ENCODE data around the gene ARSK. TPM values are rescaled to one million over a fixed set of nuclear protein-coding genes. Genes with fewer than 3 reads are reported as not detected.
"Not testable (repeated sequence)": the region's sequence is repeated elsewhere in the genome, so short reads cannot be mapped to it uniquely, and the experiment has no call there.

Gene ARSK
- total RNA-seq, 1 experiment from 2014 or later: 11.0 TPM

GRCh38 chr5:95641741-95642220 is 86.9 kb downstream of the ARSK start:
- in situ Hi-C loops (cut with HindIII; ENCODE audit: low sequenced_read_pairs): no loop called here
- DNase-seq (ENCODE audit: low spot score): no peak

- in situ Hi-C loops (cut with HindIII; ENCODE audit: low sequenced_read_pairs): no loop called here
- no peak for DNase-seq (ENCODE audit: low spot score)
These were observed 88.3 kb downstream of the ARSK start for GRCh38 chr5:95643152-95643551.

- in situ Hi-C loops (cut with HindIII; ENCODE audit: low sequenced_read_pairs): no loop called here
- peak; percentile 78 for DNase-seq (ENCODE audit: low spot score)
These were observed 89.6 kb downstream of the ARSK start for GRCh38 chr5:95644351-95645042.

GRCh38 chr5:95646226-95646568 is 91.3 kb downstream of the ARSK start:
- in situ Hi-C loops (cut with HindIII; ENCODE audit: low sequenced_read_pairs); DNase-seq (ENCODE audit: low spot score): not testable (repeated sequence)

- in situ Hi-C loops (cut with HindIII; ENCODE audit: low sequenced_read_pairs): no loop called here
These were observed 91.9 kb downstream of the ARSK start, which contains the start of gene RFESD for GRCh38 chr5:95646569-95647431. Gene RFESD, plus strand, starts transcription at chr5:95646777. Its CDS starts 5,495 bp downstream, at chr5:95652272.

GRCh38 chr5:95647886-95648860 is 93.3 kb downstream of the ARSK start:
- peak; percentile 26 for DNase-seq (ENCODE audit: low spot score)
- in situ Hi-C loops (cut with HindIII; ENCODE audit: low sequenced_read_pairs): no loop called here

More at GRCh38 chr5:95646569-95647431, 91.9 kb downstream of the ARSK start, which contains the start of gene RFESD:
- DNase-seq (ENCODE audit: low spot score): peak; percentile 92

GRCh38 chr5:95649274-95649673 is 94.4 kb downstream of the ARSK start:
- in situ Hi-C loops (cut with HindIII; ENCODE audit: low sequenced_read_pairs): no loop called here
- DNase-seq (ENCODE audit: low spot score): no peak

- in situ Hi-C loops (cut with HindIII; ENCODE audit: low sequenced_read_pairs): no loop called here
- DNase-seq (ENCODE audit: low spot score): no peak
These were observed 95.1 kb downstream of the ARSK start for GRCh38 chr5:95649842-95650620.

GRCh38 chr5:95652849-95653248 is 97.9 kb downstream of the ARSK start:
- in situ Hi-C loops (cut with HindIII; ENCODE audit: low sequenced_read_pairs): no loop called here
- no peak for DNase-seq (ENCODE audit: low spot score)

- in situ Hi-C loops (cut with HindIII; ENCODE audit: low sequenced_read_pairs): no loop called here
- no peak for DNase-seq (ENCODE audit: low spot score)
These were observed 99.3 kb downstream of the ARSK start for GRCh38 chr5:95654196-95654595.

Other genes starting within 250 kb of the ARSK start
- gene FAM81B, start 163.7 kb upstream of the ARSK start, total RNA-seq (2014; rRNA removed; shearing (Covaris generic)): not detected in 2 replicates
- gene SKIC3, start 124 bp upstream of the ARSK start, total RNA-seq (2014; rRNA removed; shearing (Covaris generic)): 45.8 and 59.0 TPM in 2 replicates
- gene GPR150, start 65.0 kb downstream of the ARSK start, total RNA-seq (2014; rRNA removed; shearing (Covaris generic)): not detected in 2 replicates
- 0.98 and 5.4 TPM in 2 replicates for gene RFESD, start 91.7 kb downstream of the ARSK start, total RNA-seq (2014; rRNA removed; shearing (Covaris generic))
- gene SPATA9, start 127.9 kb downstream of the ARSK start, total RNA-seq (2014; rRNA removed; shearing (Covaris generic)): not detected in 2 replicates
- 0.54 and 2.6 TPM in 2 replicates for gene RHOBTB3, start 176.2 kb downstream of the ARSK start, total RNA-seq (2014; rRNA removed; shearing (Covaris generic))